Measurements from ENCODE around the gene SKOR1. TPM values are rescaled to one million over a fixed set of nuclear protein-coding genes. Genes with fewer than 3 reads are reported as not detected.

The SKOR1 gene
- total RNA-seq, 1 donor from 2014 or later, result not detected

GRCh38 chr15:67790610-67791319 lies 34.5 kb upstream of the SKOR1 start:
- H3K36me3 ChIP-seq (ENCODE audit: control insufficient read depth, insufficient read depth, low read length), result no peaks in the 10 kb centered on the region
- no peaks in the 10 kb centered on the region for H3K27me3 ChIP-seq (ENCODE audit: control insufficient read depth, insufficient read depth, low read length)
- no peak overlapping the region for H3K4me3 ChIP-seq (ENCODE audit: low read depth, low read length)
- DNase-seq (ENCODE audit: low read depth), result no peak
- TF ChIP-seq, protein P1, sequence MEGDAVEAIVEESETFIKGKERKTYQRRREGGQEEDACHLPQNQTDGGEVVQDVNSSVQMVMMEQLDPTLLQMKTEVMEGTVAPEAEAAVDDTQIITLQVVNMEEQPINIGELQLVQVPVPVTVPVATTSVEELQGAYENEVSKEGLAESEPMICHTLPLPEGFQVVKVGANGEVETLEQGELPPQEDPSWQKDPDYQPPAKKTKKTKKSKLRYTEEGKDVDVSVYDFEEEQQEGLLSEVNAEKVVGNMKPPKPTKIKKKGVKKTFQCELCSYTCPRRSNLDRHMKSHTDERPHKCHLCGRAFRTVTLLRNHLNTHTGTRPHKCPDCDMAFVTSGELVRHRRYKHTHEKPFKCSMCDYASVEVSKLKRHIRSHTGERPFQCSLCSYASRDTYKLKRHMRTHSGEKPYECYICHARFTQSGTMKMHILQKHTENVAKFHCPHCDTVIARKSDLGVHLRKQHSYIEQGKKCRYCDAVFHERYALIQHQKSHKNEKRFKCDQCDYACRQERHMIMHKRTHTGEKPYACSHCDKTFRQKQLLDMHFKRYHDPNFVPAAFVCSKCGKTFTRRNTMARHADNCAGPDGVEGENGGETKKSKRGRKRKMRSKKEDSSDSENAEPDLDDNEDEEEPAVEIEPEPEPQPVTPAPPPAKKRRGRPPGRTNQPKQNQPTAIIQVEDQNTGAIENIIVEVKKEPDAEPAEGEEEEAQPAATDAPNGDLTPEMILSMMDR (IDR thresholded peaks at IDR 0.05; ENCODE audit: insufficient read depth, low read length, poor library complexity, severe bottlenecking), result no peak

- no peaks in the 10 kb centered on the region for H3K27me3 ChIP-seq (ENCODE audit: control insufficient read depth, insufficient read depth, low read length)
- TF ChIP-seq, protein P1 (IDR thresholded peaks at IDR 0.05; ENCODE audit: insufficient read depth, low read length, poor library complexity, severe bottlenecking), result no peak
- no peak overlapping the region for H3K4me3 ChIP-seq (ENCODE audit: low read depth, low read length)
- DNase-seq (ENCODE audit: low read depth), result no peak
- no peaks in the 10 kb centered on the region for H3K36me3 ChIP-seq (ENCODE audit: control insufficient read depth, insufficient read depth, low read length)
Measured at GRCh38 chr15:67792250-67792942, 32.9 kb upstream of the SKOR1 start.

- Histone ChIP-seq H3K27me3 (ENCODE audit: control insufficient read depth, insufficient read depth, low read length) (no peaks in the 10 kb centered on the region), H3K4me3 (ENCODE audit: low read depth, low read length) (no peak overlapping the region), H3K36me3 (ENCODE audit: control insufficient read depth, insufficient read depth, low read length) (no peaks in the 10 kb centered on the region)
- no peak for DNase-seq (ENCODE audit: low read depth)
- TF ChIP-seq, protein P1 (IDR thresholded peaks at IDR 0.05; ENCODE audit: insufficient read depth, low read length, poor library complexity, severe bottlenecking), result no peak
Measured at GRCh38 chr15:67794832-67795574, 30.3 kb upstream of the SKOR1 start.

- Histone ChIP-seq H3K36me3 (ENCODE audit: control insufficient read depth, insufficient read depth, low read length) (no peaks in the 10 kb centered on the region), H3K4me3 (ENCODE audit: low read depth, low read length) (no peak overlapping the region), H3K27me3 (ENCODE audit: control insufficient read depth, insufficient read depth, low read length) (no peaks in the 10 kb centered on the region)
- TF ChIP-seq, protein P1 (IDR thresholded peaks at IDR 0.05; ENCODE audit: insufficient read depth, low read length, poor library complexity, severe bottlenecking), result no peak
- DNase-seq (ENCODE audit: low read depth), result no peak
Measured at GRCh38 chr15:67796196-67797127, 28.8 kb upstream of the SKOR1 start.

DNA sequence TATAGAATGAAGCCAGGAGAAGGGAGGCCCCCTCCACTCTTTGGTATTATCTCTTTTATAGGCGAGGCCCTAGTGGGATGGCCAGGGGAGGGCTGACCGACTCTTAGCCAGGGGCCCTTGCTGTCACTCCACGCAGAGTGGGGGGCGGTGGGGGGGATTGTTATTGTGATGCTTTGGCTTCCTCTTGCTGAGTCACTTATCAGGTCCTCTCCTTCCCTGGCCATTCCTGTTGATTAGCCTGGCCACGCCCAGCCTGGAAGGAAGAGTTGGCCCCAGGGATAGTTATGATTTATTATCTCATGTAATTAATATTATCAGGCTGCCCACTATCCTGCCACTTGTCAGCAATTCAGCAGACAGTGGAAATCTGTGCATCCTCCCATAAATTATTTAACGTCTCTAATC lies 25.5 kb upstream of the SKOR1 start:
- TF ChIP-seq, protein P1 (IDR thresholded peaks at IDR 0.05; ENCODE audit: insufficient read depth, low read length, poor library complexity, severe bottlenecking), result no peak
- Histone ChIP-seq H3K27me3 (ENCODE audit: control insufficient read depth, insufficient read depth, low read length) (no peaks in the 10 kb centered on the region), H3K36me3 (ENCODE audit: control insufficient read depth, insufficient read depth, low read length) (no peaks in the 10 kb centered on the region), H3K4me3 (ENCODE audit: low read depth, low read length) (no peak overlapping the region)
- DNase-seq (ENCODE audit: low read depth), result no peak
